ENCODE results near the gene FNDC3B.

DNA sequence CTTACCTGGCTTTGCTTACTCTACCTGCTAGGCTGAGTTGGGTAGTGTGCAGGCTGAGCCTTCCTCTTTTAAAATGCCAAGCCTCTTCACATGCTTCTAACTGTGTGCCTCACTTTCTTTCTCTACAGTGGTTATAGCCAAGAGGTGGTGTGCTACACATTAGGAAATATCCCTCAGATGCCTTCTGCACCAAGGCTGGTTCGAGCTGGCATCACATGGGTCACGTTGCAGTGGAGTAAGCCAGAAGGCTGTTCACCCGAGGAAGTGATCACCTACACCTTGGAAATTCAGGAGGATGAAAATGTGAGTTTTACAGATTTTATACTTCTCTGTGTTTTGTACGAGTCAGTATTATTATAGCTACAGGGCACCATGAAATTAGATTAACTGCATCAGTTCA, 291.0 kb downstream of the FNDC3B start:
- TF ChIP-seq, protein P1, sequence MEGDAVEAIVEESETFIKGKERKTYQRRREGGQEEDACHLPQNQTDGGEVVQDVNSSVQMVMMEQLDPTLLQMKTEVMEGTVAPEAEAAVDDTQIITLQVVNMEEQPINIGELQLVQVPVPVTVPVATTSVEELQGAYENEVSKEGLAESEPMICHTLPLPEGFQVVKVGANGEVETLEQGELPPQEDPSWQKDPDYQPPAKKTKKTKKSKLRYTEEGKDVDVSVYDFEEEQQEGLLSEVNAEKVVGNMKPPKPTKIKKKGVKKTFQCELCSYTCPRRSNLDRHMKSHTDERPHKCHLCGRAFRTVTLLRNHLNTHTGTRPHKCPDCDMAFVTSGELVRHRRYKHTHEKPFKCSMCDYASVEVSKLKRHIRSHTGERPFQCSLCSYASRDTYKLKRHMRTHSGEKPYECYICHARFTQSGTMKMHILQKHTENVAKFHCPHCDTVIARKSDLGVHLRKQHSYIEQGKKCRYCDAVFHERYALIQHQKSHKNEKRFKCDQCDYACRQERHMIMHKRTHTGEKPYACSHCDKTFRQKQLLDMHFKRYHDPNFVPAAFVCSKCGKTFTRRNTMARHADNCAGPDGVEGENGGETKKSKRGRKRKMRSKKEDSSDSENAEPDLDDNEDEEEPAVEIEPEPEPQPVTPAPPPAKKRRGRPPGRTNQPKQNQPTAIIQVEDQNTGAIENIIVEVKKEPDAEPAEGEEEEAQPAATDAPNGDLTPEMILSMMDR (IDR thresholded peaks at IDR 0.05) = no peak
- no peak for TF ChIP-seq POLR2A (IDR thresholded peaks at IDR 0.05; ENCODE audit: low read depth)

Measured in esophagus muscularis mucosa (tissue), 3 donors.